ENCODE data around the gene SCEL.
"Not testable (repeated sequence)": the region's sequence is repeated elsewhere in the genome, so short reads cannot be mapped to it uniquely, and the experiment has no call there.

Gene SCEL

GRCh38 chr13:77535448-77535847 is at the start of gene SCEL:
TSS of gene SCEL (plus strand) at chr13:77535706. CDS start at chr13:77555876, 20,170 bp downstream.
- no peak for DNase-seq (ENCODE audit: low read depth in 2 of 2)

DNA sequence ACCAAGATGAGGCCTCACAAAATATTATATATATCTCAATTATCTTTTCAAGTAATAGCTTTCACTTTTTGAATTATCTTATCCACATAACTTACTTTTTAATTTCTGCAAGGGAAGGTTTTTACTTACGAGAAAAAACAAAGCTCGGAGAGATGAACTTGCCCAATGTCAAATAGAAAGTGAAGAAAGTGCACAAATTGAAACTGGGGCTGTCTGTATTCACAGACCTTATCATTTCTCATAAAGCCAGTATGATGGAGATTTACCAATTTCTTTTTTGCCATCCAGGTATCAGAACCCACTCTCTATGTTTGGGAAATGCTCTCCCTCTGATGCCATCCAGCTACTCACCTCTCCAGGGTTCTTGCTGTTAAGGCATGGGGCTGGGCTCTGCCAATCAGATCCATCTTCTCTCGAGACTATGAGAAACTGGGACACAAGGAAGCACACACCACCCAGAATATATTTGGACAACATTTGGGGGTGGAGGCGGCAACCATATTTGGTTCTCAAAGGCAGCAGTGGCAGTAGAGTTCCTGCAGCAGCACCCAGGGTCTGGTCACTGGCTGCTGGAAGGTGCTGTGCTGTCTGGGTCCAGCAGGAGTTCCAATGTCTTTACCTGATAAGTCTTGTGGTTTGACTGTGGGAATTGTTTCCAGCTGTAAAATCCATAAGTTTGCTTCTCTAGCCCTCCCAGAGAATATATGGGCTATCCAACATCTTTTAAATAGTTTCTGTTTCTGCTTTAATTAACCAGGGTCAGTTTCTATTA is 45.8 kb upstream of the SCEL start:
- no peak for DNase-seq (ENCODE audit: low read depth in 2 of 2)

- no peak for DNase-seq (ENCODE audit: low read depth in 2 of 2)
Measured at GRCh38 chr13:77492982-77493381, 42.5 kb upstream of the SCEL start.

- no peak for DNase-seq (ENCODE audit: low read depth in 2 of 2)
Measured at GRCh38 chr13:77494226-77494625, 41.3 kb upstream of the SCEL start.

GRCh38 chr13:77497350-77497749 is 38.2 kb upstream of the SCEL start:
- no peak for DNase-seq (ENCODE audit: low read depth in 2 of 2)

GRCh38 chr13:77497835-77498234 is 37.7 kb upstream of the SCEL start:
- no peak for DNase-seq (ENCODE audit: low read depth in 2 of 2)

DNA sequence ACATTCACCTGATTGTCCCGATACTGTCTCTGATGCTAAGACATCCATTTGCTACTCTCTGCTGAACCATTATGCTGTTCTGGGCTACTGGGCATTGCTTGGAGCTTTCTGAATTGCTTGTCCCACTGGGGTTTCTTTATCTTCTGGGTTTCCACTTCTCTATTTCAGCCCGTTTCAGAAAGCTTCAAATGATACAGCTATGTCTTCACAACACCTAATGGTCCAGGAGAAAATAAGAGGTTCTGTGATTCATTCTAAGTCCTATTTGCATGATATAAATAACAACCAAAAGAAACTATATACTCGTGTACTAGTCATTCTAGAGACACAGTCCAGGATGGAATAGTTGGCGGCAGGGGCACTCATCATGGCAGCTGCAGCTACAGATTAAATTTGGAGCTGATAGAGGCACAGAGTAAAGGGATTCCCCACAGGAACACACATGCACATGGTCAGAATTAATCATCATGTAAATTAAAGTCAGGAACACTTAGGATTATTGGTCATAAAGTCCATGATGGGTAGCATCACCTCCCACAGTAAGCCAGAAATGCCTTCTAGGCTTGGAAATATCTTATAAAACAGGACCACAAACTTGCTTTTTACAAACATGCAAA is 33.3 kb upstream of the SCEL start:
- DNase-seq (ENCODE audit: low read depth in 2 of 2) = no peak

DNA sequence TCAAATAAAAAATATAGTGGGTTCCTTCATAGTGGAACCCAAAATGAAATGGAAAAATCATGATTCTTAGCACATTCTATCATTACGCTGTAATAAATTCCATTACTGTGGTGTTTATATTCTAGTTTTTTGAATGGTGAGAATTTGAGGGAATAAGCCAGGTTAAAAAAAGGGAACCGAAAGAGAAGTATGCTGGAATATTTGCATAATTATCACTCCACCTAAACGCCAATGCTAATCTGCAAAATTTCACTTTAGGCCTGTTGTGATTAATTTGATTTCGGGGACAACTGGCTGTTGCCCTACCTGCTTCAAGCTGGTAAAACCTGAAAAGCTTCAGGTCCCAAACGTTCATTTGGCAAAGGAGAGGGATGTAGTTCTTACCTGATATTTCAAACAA is 32.1 kb upstream of the SCEL start:
- no peak for DNase-seq (ENCODE audit: low read depth in 2 of 2)

DNA sequence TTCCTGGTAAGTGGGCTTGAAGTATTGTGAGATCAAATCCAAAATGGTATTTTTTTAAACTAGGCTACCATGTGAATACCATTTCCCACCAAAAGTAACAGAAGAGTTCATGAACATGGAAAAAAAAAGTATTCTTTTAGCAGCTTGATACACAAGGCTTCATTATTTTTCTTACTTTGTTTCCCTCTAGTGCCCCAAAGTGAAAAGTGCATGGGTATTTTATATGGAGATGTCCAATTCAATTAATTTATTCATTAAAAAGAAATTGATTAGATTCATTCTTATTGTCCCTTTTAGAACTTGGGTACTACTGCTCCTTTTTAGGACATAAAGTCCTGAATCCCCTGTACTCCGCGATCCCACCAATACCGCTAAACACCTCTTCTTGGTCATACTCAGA is 28.6 kb upstream of the SCEL start:
- DNase-seq (ENCODE audit: low read depth in 2 of 2) = no peak

- no peak for DNase-seq (ENCODE audit: low read depth in 2 of 2)
Measured at GRCh38 chr13:77507931-77508776, 27.4 kb upstream of the SCEL start.

DNA sequence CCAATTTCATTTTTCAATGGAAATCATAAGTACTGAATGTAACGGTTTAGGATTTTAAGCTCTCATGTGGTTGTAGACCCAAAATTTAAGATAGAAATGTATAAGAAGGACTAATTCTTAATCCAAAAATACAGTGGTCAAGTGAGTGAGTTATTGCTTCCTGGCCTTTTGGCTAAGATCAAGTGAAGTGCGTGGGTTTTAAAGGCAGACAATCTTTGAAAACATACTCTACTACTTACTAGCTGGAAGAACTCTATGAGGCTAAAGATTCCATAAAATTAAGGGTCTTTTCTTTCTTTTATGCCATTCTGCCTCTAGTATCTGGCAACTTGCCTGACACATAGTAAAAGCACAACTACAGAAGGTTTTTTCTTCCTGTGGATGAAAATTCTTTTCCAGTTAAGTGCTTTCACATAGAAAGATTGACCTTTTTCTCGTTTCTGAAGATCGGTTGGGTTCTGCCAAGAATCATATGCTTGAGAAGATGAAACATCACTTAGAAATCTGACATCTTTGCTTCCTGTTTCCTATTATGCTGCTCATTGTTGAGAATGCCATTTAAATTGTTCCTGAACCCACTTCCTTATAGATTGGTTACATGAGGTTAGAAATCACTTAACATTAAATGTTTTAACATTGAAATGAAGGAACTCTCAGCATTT is 26.4 kb upstream of the SCEL start:
- no peak for DNase-seq (ENCODE audit: low read depth in 2 of 2)

DNA sequence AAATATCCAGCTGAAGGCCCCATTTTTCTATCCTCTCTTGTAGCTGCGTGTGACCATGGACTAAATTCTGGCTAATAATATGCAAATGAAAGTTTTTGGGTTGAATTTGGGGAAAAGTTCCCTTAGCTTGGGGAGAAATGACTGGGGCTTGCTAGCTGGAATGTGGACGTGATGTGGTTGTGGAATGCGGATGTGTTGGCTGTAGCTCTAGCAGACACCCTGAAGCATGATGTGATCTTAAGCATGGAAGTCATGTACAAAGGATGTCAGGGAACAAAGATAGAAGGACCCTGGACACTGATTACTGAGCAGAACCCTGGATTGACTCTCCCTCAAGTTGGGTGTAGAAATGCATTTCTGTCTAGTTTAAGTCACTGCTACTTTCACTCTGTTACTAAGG is 25.4 kb upstream of the SCEL start:
- DNase-seq (ENCODE audit: low read depth in 2 of 2) = no peak

DNA sequence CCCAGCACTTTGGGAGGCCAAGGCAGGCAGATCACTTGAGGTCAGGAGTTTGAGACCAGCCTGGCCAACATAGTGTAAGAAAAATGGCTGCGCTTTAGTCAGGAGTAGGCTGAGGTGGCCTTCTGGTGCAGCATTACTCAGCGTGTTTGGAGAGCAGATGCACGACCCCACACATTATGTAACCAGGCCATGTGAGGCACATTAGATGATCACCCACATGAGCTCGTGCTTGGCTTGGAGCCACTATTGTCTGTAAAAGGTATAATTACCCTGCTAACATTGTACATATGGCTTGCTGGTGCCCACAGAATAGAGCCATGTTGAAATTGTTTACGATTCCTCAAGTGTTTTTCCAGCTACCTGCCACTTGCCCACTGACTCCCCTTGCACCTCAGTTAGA is 24.0 kb upstream of the SCEL start:
- no peak for DNase-seq (ENCODE audit: low read depth in 2 of 2)

DNA sequence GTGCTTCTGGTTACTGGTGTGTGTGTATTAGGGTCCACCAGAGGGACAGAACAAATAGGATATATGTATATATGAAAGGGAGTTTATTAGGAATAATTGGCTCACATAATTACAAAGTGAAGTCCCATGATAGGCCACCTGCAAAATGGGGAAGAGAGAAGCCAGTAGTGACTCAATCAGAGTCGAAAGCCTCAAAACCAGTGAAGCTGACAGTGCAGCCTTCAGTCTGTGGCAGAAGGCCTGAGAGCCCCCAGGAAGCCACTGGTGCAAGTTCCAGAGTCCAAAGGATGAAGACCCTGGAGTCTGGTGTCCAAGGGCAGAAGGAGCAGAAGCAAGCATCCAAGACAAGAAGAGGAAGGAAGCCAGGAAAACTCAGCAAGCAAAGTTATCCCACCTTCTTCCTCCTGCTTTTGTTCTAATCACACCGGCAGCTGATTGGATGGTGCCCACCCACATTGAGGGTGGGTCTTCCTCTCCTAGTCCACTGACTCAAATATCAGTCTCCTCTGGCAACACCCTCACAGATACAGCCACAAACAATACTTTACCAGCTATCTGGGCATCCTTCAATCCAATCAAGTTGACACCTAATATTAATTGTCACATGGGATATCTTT is 21.7 kb upstream of the SCEL start:
- DNase-seq (ENCODE audit: low read depth in 2 of 2) = no peak

DNA sequence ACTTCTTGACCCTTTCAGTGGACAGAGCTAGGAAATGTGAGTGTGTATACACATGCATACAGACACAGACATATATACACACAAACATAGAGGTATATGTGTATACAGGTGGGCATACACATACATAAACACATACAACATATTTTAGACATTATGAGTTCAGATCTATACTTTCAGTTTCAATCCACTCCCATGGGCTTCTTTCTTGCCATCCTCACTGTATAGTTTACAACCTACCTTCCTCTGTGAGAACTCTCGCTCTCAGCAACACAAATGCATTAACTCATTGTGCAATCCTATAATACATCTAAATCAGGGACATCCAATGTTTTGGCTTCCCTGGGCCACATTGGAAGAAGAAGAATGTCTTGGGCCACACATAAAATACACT is 21.2 kb upstream of the SCEL start:
- DNase-seq (ENCODE audit: low read depth in 2 of 2) = no peak

- DNase-seq (ENCODE audit: low read depth in 2 of 2) = no peak
Measured at GRCh38 chr13:77515785-77516184, 19.7 kb upstream of the SCEL start.

DNA sequence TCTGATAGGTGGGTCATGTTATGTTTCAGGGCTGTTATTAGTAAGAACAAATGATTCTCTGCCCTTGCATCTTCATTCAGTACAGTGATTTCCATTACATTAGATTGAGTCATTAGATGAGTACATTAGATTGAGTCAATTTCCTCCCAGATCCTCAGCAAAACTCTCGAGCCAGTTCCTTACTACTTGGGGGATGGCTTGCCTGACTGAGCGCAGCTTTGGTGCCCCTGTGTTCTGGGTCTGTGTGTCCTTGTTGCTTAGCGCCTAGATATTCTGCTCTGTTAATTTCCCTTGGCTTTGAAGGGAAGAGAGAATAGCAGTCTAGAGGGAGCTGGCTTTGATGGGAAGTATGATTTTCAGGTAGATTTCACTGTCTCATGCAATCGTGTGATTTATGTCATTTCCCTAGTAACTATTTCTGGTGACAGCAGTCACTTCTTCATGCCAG is 19.1 kb upstream of the SCEL start:
- no peak for DNase-seq (ENCODE audit: low read depth in 2 of 2)

GRCh38 chr13:77518266-77518665 is 17.2 kb upstream of the SCEL start:
- DNase-seq (ENCODE audit: low read depth in 2 of 2) = no peak

GRCh38 chr13:77519396-77519795 is 16.1 kb upstream of the SCEL start:
- DNase-seq (ENCODE audit: low read depth in 2 of 2) = not testable (repeated sequence)

GRCh38 chr13:77519808-77520207 is 15.7 kb upstream of the SCEL start:
- DNase-seq (ENCODE audit: low read depth in 2 of 2) = no peak

GRCh38 chr13:77521194-77521593 is 14.3 kb upstream of the SCEL start:
- DNase-seq (ENCODE audit: low read depth in 2 of 2) = no peak

All from stimulated activated CD8-positive, alpha-beta memory T cell treated with anti-CD3 and anti-CD28 coated beads, Interleukin-7, amount 100 ng/mL, for 4 hours (primary cell).